GM18858 (cell line): Measurements from ENCODE around the gene ALDH9A1.
"Not testable (repeated sequence)": the region's sequence is repeated elsewhere in the genome, so short reads cannot be mapped to it uniquely, and the experiment has no call there.

ENCODE experiments used
- ATAC-seq: cut with Tn5 transposase; IDR thresholded peaks from one replicate; pipeline ENCODE4 v1.9.1; 2021; ENCODE audit not compliant: unreplicated experiment

ALDH9A1 gene

DNA sequence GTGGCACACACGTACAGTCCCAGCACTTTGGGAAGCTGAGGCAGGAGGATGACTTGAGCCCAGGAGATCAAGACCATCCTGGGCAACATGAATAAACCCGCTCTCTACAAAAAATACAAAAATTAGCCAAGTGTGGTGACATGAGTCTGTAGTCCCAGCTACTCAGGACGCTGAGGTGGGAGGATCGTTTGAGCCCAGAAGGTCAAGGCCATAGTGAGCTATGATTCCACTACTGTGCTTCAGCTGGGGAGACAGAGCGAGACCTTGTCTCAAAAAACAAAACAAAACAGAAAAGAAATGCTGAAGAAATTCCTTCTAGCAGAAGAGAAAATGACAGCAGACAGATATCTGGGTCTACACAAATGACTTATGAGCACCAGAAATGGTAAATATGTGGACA lies 10.3 kb downstream of the ALDH9A1 start:
- ATAC-seq = no peak

GRCh38 chr1:165686971-165687433 lies 11.4 kb downstream of the ALDH9A1 start:
- peak; percentile 32 for ATAC-seq

- peak; percentile 76 for ATAC-seq
Observed at GRCh38 chr1:165686121-165686970, 12.0 kb downstream of the ALDH9A1 start.

DNA sequence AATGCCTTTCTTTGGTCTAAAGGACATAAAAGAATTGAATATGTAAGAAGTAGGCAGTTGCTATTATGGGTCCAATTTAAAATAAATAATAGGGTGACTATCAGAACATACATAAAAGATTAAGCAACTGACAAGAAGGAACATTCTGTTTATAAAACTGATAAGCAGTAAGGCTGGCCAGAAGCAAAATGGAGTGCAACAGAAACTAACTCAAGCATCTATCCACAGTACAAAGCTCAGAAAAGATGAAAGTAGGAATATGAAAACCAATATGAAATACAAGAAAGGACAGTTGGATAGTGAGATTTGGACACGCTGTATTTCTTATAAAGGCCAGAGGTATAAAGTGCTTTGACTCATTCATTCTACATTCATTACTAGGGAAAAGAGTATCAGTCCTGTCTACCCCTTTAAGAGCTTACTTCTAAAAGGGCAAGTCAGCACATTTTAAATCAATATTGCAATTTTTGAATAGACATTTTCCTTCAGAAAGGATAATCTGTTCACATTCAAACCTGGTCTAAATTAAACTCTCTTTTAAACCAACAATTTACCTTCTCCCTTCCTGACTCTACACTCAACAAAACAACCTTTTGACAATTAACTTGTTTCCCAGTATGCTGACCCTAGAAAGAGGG lies 14.4 kb downstream of the ALDH9A1 start:
- ATAC-seq = no peak

GRCh38 chr1:165680773-165681172 lies 17.6 kb downstream of the ALDH9A1 start:
- not testable (repeated sequence) for ATAC-seq

DNA sequence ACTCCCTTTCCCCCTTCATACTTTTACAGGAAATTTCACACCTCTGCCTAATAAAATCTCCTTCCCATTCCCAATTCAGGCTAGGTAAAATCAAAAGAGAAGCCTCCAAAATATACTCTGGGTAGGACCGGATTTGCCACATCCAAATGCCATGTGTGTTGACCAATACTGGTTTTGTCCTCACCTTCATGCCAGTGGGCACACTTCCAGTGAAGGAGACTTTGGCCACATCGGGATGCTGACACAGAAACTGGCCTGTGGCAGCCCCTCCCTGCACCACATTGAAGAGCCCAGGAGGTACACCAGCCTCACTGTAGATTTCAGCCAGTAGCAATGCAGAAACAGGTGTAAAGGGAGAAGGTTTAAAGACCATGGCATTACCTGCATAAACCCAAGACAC lies 18.1 kb downstream of the ALDH9A1 start:
- no peak for ATAC-seq

- ATAC-seq = no peak
Observed at GRCh38 chr1:165679282-165680036, 18.9 kb downstream of the ALDH9A1 start.

DNA sequence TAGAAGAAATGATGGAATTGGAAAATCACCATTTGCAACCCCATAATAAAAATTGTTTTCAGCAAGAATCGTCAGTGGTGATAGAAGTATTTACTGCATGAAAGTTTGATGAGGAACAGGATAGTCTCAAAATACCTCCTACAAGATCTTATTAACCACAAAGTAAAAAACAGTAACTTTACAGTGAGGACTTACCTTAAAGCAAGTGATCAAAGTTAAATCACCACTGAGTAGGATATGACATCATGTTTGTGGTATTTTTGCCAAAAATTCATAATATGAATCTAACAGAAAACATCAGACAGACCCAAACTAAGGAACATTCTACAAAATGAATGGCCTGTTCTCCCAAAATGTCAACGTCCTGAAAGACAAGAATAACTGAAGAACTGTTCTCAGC lies 19.9 kb downstream of the ALDH9A1 start:
- ATAC-seq = no peak

GRCh38 chr1:165675794-165676193 lies 22.6 kb downstream of the ALDH9A1 start:
- ATAC-seq = no peak

- ATAC-seq = no peak
Observed at GRCh38 chr1:165674599-165674998, 23.8 kb downstream of the ALDH9A1 start.

DNA sequence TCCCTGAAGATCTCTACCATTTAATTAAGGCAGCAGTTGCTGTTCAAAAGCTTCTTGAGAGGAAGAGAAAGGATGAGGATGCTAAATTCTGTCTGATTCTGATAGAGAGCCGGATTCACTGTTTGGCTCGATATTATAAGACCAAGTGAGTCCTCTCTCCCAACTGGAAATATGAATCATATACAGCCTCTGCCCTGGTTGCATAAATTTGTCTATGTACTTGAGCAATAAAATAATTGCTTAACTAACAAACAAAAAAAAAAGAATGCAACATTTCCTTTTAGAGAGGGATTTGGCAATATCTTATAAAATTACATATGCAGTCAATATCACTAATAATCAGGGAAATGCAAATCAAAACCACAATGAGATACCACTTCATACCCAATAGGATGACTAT lies 26.8 kb downstream of the ALDH9A1 start:
- no peak for ATAC-seq

DNA sequence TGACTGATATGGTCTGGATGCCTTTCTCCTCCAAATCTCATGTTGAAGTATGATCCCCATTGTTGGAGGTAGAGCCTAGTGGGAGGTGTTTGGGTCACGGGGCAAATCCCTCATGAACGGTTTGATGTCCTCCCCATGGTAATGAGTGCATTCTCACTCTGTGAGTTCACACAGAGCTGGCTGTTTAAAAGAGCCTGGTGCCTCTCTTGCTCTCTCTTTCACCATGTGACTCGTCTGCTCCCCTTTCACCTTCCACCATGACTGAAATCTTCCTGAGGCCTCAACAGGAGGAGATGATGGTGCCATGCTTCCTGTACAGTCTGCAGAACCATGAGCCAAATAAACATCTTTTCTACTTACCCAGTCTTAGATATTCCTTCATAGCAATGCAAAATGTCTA lies 30.2 kb downstream of the ALDH9A1 start:
- ATAC-seq = no peak

DNA sequence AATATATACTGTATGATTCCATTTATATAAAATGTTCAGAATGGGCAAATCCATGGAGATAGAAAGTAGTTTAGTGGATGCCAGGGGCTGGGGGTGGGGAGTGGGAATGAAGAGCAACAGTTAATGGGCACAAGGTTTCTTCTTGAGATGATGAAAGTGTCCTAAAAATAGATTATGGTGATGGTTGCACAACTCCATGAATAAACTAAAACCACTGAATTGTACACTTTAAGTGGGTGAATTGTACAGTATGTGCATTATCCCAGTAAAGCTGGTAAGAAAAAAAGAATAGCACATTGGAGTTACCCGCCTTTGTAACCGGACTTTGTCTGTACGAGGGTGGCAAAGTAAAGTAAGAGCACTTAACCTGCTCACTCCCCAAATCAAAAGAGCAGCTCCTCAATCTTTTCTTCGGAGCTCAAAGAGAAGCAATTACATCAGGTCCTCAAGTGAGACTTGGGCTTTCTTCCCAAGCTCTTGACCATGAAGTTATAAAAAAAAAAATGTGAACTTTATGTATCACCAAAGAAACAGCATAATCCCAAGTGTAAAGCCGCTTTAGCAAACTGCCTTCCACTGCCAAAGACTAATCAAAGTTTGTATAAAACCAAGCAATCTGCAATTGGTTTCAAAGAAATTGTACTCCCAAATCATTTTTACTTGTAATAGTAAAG lies 32.1 kb downstream of the ALDH9A1 start:
- no peak for ATAC-seq

DNA sequence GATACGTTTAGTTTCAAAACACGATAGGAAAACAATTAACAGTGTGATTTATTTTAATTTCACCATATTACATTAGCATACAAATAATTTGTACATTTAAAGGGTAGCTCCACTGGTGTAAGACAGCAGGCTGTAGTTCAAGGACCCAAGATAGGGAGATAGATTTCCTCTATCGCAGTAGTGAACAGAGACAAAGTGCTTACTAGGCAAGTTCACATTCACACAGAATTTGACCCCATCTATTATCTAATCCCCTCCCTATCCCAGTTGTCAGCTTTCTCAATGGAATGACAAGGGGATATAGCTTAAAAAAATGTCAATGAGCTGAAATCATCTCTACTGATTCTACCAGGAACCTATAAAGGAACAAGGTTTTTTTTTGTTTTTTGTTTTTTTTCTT lies 36.2 kb downstream of the ALDH9A1 start:
- ATAC-seq = no peak

- ATAC-seq = no peak
Observed at GRCh38 chr1:165661703-165662102, 36.7 kb downstream of the ALDH9A1 start.

GRCh38 chr1:165659581-165659895 lies 38.8 kb downstream of the ALDH9A1 start:
- no peak for ATAC-seq

DNA sequence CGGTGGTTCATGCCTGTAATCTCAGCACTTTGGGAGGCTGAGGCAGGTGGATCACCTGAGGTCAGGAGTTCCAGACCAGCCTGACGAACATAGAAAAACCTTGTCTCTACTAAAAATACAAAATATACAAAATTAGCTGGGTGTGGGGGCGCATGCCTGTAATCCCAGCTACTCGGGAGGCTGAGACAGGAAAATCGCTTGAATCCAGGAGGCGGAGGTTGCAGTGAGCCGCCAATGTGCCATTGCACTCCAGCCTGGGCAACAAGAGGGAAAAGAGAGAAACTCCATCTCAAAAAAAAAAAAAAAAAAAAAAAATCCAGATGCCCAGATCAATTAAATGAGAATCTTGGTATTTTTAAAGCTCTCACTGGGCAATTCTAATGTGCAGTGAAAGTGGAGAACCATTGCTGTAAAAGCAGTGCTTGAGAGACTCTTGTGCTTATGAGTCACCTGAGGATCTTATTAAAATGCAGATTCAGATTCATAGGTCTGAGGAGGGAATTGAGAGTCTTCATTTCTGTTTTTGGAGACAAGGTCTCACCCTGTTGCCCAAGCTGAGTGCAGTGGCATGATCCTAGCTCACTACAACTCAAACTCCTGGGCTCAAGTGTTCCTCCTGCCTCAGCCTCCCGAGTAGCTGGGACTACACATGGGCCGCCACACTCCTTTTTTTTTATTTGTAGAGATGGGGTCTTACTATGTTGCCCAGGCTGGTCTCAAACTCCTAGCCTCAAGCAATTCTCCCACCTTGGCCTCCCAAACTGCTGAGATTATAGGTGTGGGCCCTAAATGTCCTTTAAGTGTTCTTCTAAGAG lies 39.4 kb downstream of the ALDH9A1 start:
- not testable (repeated sequence) for ATAC-seq

GRCh38 chr1:165650981-165651625 lies 47.3 kb downstream of the ALDH9A1 start:
- ATAC-seq = no peak

- no peak for ATAC-seq
Observed at GRCh38 chr1:165648919-165649572, 49.3 kb downstream of the ALDH9A1 start.
